Vagina (tissue), 2 donors: ENCODE data around the gene PARD3. TPM values are rescaled to one million over a fixed set of nuclear protein-coding genes. Genes with fewer than 3 reads are reported as not detected.

ENCODE experiments used
- DNase-seq, 2 donors: peaks; one replicate each; pipeline ENCODE4 v3.0.0-alpha.2; 2017; ENCODE audit errors: extremely low spot score in 2 of 2
- H3K27ac ChIP-seq: fragments of 200-600 bp; sonication (generic); one replicate; pipeline ENCODE4 v1.5.1; 2019
- H3K27me3 ChIP-seq: fragments of 200-600 bp; sonication (generic); one replicate; pipeline ENCODE4 v1.5.1; 2019
- H3K36me3 ChIP-seq, 2 donors: fragments of 200-600 bp; sonication (generic); one replicate each; pipeline ENCODE4 v1.5.1; 2017 to 2019
- H3K4me1 ChIP-seq: fragments of 200-600 bp; sonication (generic); one replicate; pipeline ENCODE4 v1.5.1; 2019
- H3K4me3 ChIP-seq, 2 donors: fragments of 200-600 bp; sonication (generic); 1 replicate in 1 of 2; 2 replicates in 1 of 2; pipeline ENCODE4 v1.5.1; 2016 to 2019
- H3K9me3 ChIP-seq: fragments of 200-600 bp; sonication (generic); one replicate; pipeline ENCODE4 v1.5.1; 2019
- CTCF ChIP-seq, 3 experiments: fragments of 450-650 bp in 2 of 3; fragments of 200-600 bp in 1 of 3; sonication (generic) in 1 of 3; IDR thresholded peaks; one replicate each; pipeline ENCODE4 v1.5.1; 2017 to 2019; ENCODE audit warnings: antibody characterized with exemption in 3 of 3, mild to moderate bottlenecking in 2 of 3, moderate library complexity in 2 of 3
- POLR2A ChIP-seq, 2 donors: fragments of 450-650 bp; IDR thresholded peaks; one replicate each; pipeline ENCODE4 v1.6.1; 2017; ENCODE audit warnings: antibody characterized with exemption in 2 of 2, mild to moderate bottlenecking in 2 of 2, moderate library complexity in 2 of 2
- POLR2AphosphoS5 ChIP-seq, 2 donors: sonication (generic); formaldehyde crosslinking; IDR thresholded peaks; one replicate each; pipeline ENCODE4 v1.9.0; 2017; ENCODE audit warnings: antibody characterized with exemption in 2 of 2, mild to moderate bottlenecking in 2 of 2, low read depth in 1 of 2; ENCODE audit not compliant: insufficient read depth in 1 of 2
- intact Hi-C: fragments of 100-400 bp; cut with DNase I; formaldehyde crosslinking; loops from one replicate; pipeline ENCODE4 v1.15.1; 2023
- total RNA-seq: library from RNA; depleted of rRNA; stranded (reverse); fragments of >200 nt; gene quantifications from one replicate; pipeline ENCODE4 v1.2.3, GENCODE V29; 2016

PARD3 gene
- total RNA-seq, 1 donor from 2014 or later = 95.5 TPM

DNA sequence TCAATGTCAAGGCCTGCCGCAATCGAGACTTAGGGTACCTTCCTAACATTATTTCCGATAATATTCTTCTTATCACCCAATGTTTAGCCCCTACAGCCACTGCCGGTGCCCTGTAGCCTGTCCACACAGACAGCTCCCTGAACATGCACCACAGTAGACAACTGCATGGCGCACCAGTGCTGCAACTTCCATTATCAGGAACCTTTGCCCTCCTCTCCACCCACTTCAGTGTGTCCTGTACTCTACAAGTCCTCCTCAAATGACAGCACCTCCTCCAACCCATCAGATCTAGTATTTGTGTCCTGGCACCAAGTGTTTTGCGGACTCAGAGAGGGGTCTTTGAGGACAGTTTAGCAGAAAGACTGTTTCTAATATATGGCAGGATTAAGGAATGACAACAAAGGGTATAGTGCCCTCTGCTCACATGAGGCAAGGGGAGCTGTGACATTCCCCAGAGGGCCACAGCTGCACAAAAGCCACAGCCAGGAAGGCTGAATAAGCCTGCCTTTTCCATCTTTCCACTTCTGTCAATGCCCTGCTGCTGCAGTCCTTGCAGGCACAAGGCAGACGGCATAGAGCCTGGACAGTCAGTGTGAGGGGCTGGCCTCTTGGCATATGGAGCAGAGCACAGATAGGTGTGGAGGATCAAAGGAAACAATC, 335.4 kb downstream of the PARD3 start:
- no peaks in the 10 kb centered on the region for H3K4me1 ChIP-seq
- H3K36me3 ChIP-seq = no peaks in the 10 kb centered on the region
- no peaks in the 10 kb centered on the region for H3K27me3 ChIP-seq
- H3K4me3 ChIP-seq = no peak overlapping the region
- H3K27ac ChIP-seq = no peak overlapping the region
- no peaks in the 10 kb centered on the region for H3K9me3 ChIP-seq
- TF ChIP-seq POLR2A (IDR thresholded peaks at IDR 0.05) (no peak), CTCF (IDR thresholded peaks at IDR 0.05) (no peak), POLR2AphosphoS5 (IDR thresholded peaks at IDR 0.05; ENCODE audit: insufficient read depth in 1 of 2, low read depth in 1 of 2) (no peak)
- intact Hi-C loops = no loop called here
- no peak for DNase-seq

DNA sequence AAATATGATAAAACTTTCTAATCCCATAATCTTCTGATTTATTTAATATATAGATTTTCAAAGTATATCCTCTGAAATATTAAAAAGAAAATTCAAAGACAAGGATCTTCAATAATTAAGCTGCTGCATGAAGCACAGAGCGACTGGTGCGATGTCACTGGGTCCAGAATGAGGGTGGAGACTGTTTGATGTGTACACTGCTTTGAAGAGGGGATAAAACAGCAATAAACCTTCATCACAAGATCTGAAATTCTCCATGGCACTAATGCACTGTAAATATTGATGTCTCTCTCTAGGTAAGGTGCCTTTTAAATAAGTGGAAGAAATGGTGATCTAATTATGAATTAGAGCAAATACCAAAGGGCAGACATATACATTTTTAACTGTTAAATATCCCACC, 337.8 kb downstream of the PARD3 start:
- intact Hi-C loops = no loop called here
- no peaks in the 10 kb centered on the region for H3K27me3 ChIP-seq
- H3K4me3 ChIP-seq = no peak overlapping the region
- no peaks in the 10 kb centered on the region for H3K9me3 ChIP-seq
- H3K4me1 ChIP-seq = peaks cover 13% of the 10 kb centered on the region
- no peaks in the 10 kb centered on the region for H3K36me3 ChIP-seq
- no peak overlapping the region for H3K27ac ChIP-seq
- DNase-seq = no peak
- no peak for TF ChIP-seq CTCF (IDR thresholded peaks at IDR 0.05)
- no peak for TF ChIP-seq POLR2AphosphoS5 (IDR thresholded peaks at IDR 0.05; ENCODE audit: insufficient read depth in 1 of 2, low read depth in 1 of 2)
- no peak for TF ChIP-seq POLR2A (IDR thresholded peaks at IDR 0.05)

DNA sequence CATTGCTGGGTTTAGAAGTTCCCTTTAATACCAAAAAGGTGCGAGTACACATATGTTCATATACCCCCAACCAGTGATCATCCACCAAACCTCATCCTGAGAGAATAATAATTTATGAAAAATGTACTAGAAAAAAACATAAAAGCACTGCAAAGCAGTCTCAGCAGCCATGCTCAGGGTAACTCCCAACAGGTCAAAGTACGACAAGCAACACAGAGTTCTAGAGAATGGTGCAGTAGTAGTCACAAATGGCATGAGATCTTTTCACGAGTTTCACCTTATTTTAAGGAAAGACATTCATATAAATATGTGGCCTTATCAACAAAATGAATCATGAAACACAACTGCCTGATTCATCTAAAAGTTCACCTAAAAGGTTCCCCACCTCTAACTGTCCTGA, 338.5 kb downstream of the PARD3 start:
- Histone ChIP-seq H3K4me1 (peaks cover 13% of the 10 kb centered on the region), H3K27me3 (no peaks in the 10 kb centered on the region), H3K9me3 (no peaks in the 10 kb centered on the region), H3K27ac (no peak overlapping the region), H3K4me3 (no peak overlapping the region), H3K36me3 (no peaks in the 10 kb centered on the region)
- intact Hi-C loops = no loop called here
- TF ChIP-seq CTCF (IDR thresholded peaks at IDR 0.05) (no peak), POLR2AphosphoS5 (IDR thresholded peaks at IDR 0.05; ENCODE audit: insufficient read depth in 1 of 2, low read depth in 1 of 2) (no peak), POLR2A (IDR thresholded peaks at IDR 0.05) (no peak)
- DNase-seq = no peak

GRCh38 chr10:34475786-34476185, 339.3 kb downstream of the PARD3 start:
- no peak for DNase-seq
- Histone ChIP-seq H3K27me3 (no peaks in the 10 kb centered on the region), H3K27ac (no peak overlapping the region), H3K4me1 (peaks cover 13% of the 10 kb centered on the region), H3K36me3 (no peaks in the 10 kb centered on the region), H3K9me3 (no peaks in the 10 kb centered on the region), H3K4me3 (no peak overlapping the region)
- intact Hi-C loops = no loop called here
- TF ChIP-seq POLR2AphosphoS5 (IDR thresholded peaks at IDR 0.05; ENCODE audit: insufficient read depth in 1 of 2, low read depth in 1 of 2) (no peak), POLR2A (IDR thresholded peaks at IDR 0.05) (no peak), CTCF (IDR thresholded peaks at IDR 0.05) (no peak)

DNA sequence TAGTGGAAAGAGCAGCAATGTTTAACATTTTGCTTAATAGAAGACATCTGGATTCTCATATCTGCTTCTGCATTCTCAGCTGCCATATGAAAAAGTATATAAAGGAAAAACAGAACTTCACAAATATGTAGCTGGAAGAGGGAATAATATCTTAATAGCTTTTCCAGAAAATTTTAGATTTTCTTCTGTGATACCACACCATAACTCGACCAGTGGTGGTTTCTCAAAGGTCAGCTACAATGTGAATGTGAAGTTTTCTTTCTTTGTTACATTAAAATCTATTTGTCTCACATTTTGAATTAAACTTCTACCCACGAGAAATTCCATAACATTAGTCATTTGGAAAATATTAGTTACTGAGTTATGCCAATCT, 339.8 kb downstream of the PARD3 start:
- no peak for DNase-seq
- H3K4me1 ChIP-seq = peaks cover 13% of the 10 kb centered on the region
- no peaks in the 10 kb centered on the region for H3K27me3 ChIP-seq

More for the DNA sequence above, 339.8 kb downstream of the PARD3 start:
- Histone ChIP-seq H3K9me3 (no peaks in the 10 kb centered on the region), H3K27ac (no peak overlapping the region), H3K4me3 (no peak overlapping the region), H3K36me3 (no peaks in the 10 kb centered on the region)
- TF ChIP-seq POLR2A (IDR thresholded peaks at IDR 0.05) (no peak), POLR2AphosphoS5 (IDR thresholded peaks at IDR 0.05; ENCODE audit: insufficient read depth in 1 of 2, low read depth in 1 of 2) (no peak), CTCF (IDR thresholded peaks at IDR 0.05) (no peak)
- intact Hi-C loops = no loop called here
